GM18505 (cell line): ENCODE measurements around the gene CD302.
"Not testable (repeated sequence)": the region's sequence is repeated elsewhere in the genome, so short reads cannot be mapped to it uniquely, and the experiment has no call there.

Experiments used
- ATAC-seq: cut with Tn5 transposase; IDR thresholded peaks from one replicate; pipeline ENCODE4 v1.9.1; 2021; ENCODE audit not compliant: unreplicated experiment
- POLR2A ChIP-seq: IDR thresholded peaks from 4 replicates; pipeline ENCODE4 v1.6.1; 2011; ENCODE audit warnings: borderline replicate concordance; ENCODE audit not compliant: insufficient read depth, insufficient read length; ENCODE audit errors: extremely low read depth

The CD302 gene

DNA sequence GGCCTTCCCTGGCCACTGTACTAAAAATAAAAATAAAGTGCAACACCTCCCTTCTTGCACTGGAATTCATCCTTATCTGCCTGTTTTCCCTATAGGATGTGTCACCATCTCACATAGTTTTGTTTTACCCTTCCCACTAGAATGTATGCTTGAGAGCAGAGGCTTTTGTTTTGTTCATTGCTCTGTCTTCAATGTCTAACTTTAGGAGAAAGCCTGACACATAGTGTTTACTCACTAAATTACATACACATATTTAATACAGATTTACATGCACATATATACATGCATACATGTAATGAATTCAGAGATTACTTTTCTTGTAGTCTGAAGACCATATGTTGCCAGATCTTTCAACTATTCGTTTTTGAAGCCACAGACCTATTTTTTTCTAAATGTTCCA, 23.0 kb downstream of the CD302 start:
- no peak for ATAC-seq
- TF ChIP-seq POLR2A: no peak

- no peak for ATAC-seq
- TF ChIP-seq POLR2A: peak; percentile 24
Measured at GRCh38 chr2:159774370-159774990, 23.5 kb downstream of the CD302 start.

DNA sequence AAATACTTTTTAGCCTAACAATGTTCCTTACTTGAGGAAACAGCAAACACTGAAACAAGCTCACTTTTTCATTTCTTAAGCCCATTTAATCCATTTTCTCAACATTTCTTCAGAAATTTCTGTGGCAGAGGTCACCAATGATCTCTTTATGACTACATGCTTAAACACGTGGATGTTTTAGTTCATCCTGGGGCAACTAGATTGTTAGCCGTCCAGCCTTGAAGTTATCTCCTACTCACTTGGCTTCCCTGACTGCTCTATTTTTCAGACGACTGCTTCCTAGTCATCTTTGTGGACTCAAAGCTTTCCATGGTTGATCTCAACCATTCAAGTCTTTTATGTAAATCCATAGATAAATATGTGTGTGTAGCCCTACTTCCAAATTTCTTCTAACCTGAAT, 24.1 kb downstream of the CD302 start:
- TF ChIP-seq POLR2A: no peak
- ATAC-seq: no peak

GRCh38 chr2:159773426-159773825, 24.6 kb downstream of the CD302 start:
- ATAC-seq: no peak
- TF ChIP-seq POLR2A: no peak

GRCh38 chr2:159769147-159769546, 28.9 kb downstream of the CD302 start:
- no peak for ATAC-seq
- TF ChIP-seq POLR2A: no peak

GRCh38 chr2:159762075-159762474, 35.9 kb downstream of the CD302 start:
- no peak for TF ChIP-seq POLR2A
- ATAC-seq: no peak

- ATAC-seq: no peak
Measured at GRCh38 chr2:159760326-159760725, 37.7 kb downstream of the CD302 start.

GRCh38 chr2:159759577-159759976, 38.4 kb downstream of the CD302 start:
- no peak for ATAC-seq
- TF ChIP-seq POLR2A: no peak

More at GRCh38 chr2:159760326-159760725, 37.7 kb downstream of the CD302 start:
- TF ChIP-seq POLR2A: no peak

- ATAC-seq: no peak
- no peak for TF ChIP-seq POLR2A
Measured at GRCh38 chr2:159758686-159759085, 39.3 kb downstream of the CD302 start.

DNA sequence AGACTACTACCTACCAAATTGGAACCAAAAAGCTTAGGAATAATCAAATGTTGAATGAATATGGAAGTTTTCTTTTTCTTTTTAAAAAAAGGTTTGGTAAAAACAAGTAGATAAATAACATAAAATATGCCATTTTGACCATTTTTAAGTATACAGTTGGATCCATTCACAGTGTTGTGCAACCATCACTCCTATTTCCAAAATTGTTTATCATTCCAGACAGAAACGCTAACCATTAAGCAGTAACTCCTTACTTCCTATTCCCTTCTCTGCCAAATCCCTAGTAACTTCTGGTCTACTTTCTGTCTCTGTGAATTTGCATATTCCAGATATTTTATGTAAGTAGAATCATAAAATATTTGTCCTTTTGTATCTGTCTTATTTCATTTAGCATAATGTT, 39.8 kb downstream of the CD302 start:
- no peak for TF ChIP-seq POLR2A
- ATAC-seq: no peak

DNA sequence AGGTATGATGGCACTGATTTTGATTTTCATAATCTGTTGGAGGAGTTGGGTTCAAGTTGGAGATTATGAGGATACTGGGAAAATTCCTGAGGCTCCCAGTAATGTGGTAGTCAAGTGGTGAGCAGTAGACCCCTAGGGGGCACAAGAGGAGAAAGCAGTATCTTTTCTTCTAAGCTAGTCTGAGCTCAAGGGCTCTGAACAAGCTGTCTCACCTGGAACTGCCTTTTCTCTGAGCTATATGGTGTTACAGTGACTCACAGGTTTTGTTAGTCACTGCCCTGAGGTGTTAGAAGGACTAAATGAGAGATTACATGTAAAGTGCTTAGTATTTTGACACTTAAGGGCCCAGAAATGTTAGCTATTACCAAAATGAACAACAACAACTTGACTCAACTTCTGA, 42.2 kb downstream of the CD302 start:
- ATAC-seq: no peak
- no peak for TF ChIP-seq POLR2A

DNA sequence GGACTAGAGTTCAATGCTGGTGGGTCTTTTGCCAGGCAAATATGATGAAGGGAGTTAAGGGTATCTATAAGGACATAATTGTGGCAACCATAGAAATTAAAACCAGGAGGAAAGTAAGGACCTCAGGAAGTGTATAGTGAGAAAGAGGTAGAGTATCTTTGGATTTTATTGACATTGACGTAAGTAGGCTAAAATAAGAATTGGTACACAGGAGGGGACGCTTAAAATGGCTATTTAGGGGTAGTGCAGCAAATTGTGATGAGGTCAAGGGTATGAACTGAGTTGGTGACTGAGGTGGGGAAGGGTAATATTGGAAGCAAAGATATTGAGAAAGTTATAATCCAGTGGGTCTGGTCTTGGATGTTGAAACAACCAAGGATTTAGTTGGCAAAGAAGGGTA, 43.0 kb downstream of the CD302 start:
- no peak for ATAC-seq
- TF ChIP-seq POLR2A: no peak

- ATAC-seq: no peak
- no peak for TF ChIP-seq POLR2A
Measured at GRCh38 chr2:159753797-159754196, 44.2 kb downstream of the CD302 start.

DNA sequence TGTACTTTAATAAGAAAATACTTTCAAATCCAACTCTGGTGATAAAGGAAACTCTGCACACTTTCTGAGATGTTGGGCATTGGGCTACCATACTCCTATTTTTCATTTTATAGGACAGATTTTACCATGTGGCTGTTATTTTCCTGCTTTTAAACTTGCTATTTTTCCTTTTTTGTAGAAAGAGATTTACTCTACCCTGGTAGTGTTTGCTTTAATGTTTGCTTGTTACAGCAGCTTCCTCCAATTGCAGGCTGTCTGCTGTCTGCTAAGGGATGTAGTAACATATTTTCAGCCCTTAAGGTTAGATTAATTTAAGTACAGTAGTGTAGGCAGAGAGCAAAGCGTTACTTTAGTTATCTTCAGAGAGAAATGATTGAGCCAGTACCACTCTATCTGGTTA, 47.1 kb downstream of the CD302 start:
- ATAC-seq: no peak
- TF ChIP-seq POLR2A: no peak

DNA sequence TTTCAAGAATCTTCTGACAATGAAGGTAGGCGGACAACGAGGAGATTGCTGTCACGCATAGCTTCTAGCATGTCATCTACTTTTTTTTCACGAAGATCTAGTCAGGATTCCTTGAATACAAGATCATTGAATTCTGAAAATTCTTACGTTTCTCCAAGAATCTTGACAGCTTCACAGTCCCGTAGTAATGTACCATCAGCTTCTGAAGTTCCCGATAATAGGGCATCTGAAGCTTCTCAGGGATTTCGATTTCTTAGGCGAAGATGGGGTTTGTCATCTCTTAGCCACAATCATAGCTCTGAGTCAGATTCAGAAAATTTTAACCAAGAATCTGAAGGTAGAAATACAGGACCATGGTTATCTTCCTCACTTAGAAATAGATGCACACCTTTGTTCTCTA, 49.9 kb downstream of the CD302 start:
- ATAC-seq: no peak
- no peak for TF ChIP-seq POLR2A

- not testable (repeated sequence) for ATAC-seq
Measured at GRCh38 chr2:159745237-159745636, 52.8 kb downstream of the CD302 start.
